GM18519 (cell line): Measurements from ENCODE around the gene CELF1.
"Not testable (repeated sequence)": the region's sequence is repeated elsewhere in the genome, so short reads cannot be mapped to it uniquely, and the experiment has no call there.

Experiments used
- ATAC-seq: cut with Tn5 transposase; IDR thresholded peaks from one replicate; pipeline ENCODE4 v1.9.1; 2021; ENCODE audit warnings: mild to moderate bottlenecking, moderate library complexity; ENCODE audit not compliant: unreplicated experiment, low FRiP score

The CELF1 gene

DNA sequence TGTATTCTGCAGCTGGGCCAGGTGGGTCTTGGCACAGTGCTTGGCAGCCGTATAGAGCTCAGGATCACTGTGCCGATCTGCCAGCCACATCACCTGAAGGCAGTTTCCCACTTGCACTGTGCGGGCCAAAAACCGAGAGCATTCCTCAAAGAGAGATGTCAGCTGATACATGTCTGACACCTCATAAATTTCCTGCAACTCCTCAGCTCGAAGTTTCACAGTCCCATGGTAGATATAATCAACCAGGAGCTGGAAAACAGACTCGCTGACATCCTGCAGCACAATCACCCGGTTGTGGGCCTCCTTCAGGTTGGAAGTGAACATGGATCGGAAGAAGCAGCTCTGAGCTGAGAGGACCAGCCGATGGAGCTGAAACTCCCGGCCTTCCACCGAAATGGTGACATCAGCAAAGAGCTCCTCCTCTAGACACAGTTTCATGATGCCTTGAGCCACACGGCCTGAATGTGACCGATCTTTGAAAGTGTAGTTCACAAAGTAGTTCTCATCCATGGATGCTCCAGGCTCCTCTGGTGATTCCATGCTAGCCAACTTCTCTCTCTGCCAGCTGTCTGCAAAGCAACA lies 24.6 kb upstream of the CELF1 start:
- ATAC-seq: no peak

DNA sequence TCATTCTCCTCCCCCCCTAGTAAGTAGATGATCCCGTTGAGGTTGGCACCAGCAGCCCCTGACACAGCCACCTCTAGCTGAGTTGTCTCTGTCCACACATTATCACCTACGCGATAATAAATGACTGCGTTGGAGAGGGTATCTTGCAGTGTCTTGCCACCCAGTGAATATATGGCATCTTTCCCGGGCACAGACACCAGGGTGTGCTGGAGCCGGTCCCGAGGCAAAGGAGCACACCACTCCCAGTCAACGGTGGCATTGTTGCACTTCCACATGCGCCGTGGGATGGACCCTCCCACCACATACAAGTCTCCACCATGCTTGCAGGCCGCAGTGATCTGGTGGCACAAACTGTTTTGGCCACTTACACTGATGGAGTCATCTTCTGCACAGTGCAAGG lies 20.4 kb upstream of the CELF1 start:
- ATAC-seq: no peak

DNA sequence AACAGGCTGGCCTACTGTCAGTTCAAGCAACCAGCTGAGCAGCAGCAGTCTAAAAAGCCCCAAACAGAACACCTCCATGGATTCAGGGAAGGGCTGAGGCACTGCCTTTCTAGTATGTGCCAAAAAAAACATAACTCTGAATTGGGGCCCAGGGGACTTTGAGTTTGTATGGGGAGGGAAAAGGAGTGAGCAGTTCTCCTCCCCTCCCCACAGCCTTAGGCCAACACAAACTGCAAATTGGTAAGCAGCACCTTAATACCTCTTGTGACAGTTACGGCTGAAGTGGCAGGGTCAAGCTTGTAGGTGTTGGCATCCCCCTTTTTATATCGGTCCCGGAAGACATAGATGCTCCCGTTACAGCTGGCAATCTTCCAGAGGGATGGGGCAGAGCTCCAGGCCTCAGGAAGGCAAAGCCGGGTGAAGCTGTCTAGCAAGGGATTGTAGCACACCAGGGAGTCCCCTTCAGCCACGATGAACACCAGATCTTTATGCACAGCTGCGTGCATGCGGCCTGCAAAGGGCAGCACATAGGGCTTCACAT lies 19.9 kb upstream of the CELF1 start:
- ATAC-seq: no peak

DNA sequence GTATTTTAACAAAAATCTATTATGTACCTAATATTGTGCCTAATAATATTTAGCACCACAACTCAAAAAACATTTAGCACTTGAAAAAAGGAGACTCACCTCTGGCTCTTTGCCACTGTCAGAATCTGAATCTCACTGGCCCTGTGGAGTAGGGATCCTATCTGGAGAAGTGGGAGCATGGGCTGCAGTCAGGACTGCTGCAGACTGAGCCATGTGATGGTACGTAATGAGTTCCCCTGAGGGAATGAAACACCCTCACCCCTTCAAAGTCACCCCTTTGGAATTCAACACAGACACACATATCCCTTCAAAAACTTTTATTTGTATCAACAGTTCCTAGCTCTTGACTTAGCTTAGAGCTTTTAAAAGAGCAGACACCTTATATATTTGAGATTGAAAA lies 19.0 kb upstream of the CELF1 start:
- ATAC-seq: no peak

DNA sequence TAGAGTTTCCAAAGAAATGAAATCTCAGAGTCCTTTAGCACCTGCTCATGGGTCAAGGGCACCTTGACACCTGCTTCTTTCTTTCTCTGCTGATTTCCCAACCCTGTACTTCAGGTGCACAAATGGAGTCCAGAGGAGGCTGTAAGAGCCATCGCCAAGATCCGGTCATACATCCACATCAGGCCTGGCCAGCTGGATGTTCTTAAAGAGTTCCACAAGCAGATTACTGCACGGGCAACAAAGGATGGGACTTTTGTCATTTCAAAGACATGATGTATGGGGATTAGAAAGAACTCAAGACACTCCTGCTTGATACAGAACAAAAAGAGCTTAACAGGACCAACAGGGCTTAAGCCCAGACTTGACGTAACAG lies 18.4 kb upstream of the CELF1 start:
- no peak for ATAC-seq

DNA sequence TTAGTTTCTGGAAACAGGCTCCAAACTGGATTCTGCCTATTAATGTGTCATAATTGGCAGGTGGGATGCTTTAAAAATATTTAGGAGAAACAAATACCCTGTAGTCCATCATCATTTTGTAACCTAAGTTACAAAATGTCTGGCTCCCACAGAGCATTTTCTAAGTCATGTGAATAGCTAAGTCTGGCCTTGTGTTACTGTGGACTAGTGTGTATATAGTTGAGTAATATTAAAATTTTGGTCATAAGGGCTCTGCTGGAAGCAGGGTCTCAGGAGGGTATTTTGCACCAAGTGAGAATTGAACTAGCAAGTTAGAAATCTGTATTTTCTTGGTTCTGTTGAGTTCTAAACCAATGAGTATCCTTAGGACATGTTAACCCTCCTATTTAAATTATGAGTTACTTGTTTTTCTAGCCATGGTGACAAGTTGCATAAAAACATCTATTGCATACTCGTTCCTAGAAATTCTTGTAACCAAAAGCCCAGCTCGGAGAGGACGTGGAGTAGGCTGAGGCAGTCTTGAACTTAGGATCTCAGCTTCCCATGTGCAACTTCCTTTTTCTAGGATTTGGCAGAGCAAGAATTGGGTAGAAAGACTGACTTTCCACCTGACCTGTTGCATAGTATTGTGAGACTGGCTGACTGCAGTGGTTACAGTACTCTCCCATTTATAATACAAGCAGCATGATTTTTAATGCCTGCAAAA lies 17.9 kb upstream of the CELF1 start:
- ATAC-seq: no peak

DNA sequence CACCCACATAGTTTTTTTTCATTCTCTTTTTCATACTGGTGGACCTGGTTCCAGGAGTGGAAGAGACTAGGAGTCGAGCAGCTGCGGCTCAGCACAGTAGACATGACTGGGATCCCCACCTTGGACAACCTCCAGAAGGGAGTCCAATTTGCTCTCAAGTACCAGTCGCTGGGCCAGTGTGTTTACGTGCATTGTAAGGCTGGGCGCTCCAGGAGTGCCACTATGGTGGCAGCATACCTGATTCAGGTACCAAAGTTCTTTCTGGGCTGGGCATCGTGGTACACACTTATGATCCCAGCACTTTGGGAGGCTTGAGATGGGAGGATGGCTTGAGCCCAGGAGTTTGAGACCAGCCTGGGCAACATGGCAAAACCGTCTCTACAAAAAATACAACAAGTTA lies 16.7 kb upstream of the CELF1 start:
- ATAC-seq: no peak

DNA sequence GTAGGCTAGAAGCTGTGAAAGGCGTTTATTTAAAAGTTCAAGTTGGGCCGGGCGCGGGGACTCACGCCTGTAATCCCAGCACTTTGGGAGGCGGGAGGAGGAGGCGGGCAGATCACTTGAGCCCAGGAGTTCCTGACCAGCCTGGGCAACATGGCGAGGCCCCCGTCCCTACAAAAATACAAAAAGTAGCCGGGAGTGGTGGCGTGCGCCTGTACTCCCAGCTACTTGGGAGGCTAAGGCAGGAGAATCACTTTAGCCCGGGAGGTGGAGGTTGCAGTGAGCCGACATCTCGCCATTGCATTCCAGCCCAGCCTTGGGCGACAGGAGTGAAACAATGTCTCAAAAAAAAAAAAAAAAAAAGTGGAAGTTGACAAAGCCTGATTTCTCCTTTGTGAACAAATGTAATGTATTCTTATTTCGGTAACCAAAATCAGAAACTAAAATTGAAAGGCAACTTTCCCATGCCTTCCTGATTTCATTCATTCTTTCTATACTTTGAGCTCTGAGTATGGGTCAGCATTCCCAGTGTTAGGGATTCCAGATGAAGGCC lies 13.3 kb upstream of the CELF1 start:
- no peak for ATAC-seq

DNA sequence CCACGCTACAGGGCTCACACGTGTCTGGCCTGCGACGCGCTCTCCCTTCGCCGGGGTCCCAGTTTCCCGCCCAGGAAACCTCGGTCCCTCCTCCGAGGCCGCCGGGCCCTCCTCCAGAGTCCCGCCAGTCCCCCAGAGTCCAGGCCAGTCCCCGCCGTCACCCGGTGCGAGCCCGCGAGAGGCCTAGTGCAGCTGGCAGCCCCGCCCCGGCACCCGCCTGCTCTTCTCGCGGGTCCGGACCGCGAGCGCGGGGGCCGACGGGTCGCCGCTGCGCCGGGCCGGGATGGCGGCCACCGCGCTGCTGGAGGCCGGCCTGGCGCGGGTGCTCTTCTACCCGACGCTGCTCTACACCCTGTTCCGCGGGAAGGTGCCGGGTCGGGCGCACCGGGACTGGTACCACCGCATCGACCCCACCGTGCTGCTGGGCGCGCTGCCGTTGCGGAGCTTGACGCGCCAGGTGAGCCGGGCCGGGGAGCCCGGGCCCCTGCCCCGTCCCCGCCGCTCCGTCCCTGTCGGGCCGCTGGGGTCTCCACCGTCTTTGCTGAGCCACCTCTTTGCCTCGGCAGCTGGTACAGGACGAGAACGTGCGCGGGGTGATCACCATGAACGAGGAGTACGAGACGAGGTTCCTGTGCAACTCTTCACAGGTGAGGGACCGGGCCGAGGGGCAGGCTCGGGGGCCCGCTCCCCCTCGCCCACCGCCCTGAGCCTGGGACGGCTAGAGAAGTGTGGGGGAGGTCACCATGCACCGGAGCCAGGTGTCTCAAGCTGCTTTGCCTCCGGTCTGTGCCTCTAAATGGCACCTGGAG lies 12.6 kb upstream of the CELF1 start, which contains the start of gene PTPMT1:
Gene PTPMT1 (plus strand): TSS at position 260 of the 809 bp plus-strand sequence. CDS start 24 bp downstream, at position 284.
- ATAC-seq: peak; percentile 54

DNA sequence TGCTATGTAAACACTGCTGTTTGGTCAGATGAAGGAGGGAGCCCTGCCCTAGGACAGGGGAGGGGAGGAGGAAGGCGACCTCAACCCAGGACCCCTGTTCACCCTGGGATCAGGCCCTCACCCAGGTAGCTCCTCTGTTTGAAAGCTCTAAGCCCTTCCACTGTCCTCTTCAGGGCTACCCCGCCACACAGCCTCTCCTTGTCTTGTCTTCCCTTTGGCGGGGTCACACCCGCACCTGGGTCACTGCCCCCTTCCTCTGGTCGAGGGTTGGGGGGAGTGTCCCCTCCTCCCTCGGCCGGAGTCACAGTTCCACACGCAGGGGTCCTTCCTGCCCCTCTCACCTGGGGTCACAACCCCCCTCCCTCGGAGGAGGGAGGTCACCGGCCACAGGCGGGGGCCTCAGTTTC lies 12.0 kb upstream of the CELF1 start:
- ATAC-seq: no peak

DNA sequence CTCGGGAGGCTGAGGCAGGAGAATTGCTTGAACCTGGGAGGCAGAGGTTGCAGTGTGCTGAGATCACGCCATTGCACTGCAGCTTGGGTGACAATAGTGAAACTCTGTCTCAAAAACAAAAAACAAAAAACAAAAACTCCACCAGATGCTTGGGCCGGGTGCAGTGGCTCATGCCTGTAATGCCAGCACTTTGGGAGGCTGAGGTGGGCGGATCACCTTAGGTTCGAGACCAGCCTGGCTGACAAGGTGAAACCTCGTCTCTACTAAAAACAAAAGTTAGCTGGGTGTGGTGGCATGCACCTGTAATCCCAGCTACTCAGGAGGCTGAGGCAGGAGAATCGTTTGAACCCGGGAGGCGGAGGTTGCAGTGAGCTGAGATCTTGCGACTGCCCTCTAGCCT lies 11.4 kb upstream of the CELF1 start:
- not testable (repeated sequence) for ATAC-seq

DNA sequence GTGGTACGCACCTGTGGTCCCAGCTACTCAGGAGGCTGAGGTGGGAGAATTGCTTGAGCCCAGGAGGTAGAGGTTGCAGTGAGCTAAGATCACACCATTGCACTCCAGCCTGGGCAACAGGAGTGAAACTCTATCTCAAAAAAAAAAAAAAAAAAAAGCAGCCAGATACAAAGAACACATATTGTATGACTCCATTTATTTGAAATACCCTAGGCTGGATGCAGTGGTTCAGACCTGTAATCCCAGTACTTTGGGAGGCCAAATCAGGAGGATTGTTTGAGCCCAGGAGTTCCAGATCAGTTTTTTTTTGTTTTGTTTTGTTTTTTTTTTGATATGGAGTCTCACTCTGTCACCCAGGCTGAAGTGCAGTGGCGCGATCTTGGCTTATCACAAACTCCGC lies 9.5 kb upstream of the CELF1 start:
- ATAC-seq: not testable (repeated sequence)

DNA sequence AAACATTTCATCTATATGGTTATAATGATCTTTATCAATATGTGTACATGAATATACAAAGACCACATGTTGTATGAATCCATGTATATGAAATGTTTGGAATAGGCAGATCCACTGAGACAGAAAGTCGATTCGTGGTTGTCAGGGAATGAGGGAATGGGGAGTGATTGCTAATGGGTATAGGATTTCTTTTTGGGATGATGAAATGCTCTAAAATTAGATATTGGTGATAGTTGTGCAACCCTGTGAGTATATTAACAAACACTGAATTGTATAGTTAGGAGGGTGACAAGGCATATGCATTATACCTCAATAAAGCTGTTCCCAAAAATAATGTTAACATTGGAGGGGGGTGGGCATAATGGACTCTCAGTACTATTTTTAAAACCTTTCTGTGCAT lies 7.5 kb upstream of the CELF1 start:
- ATAC-seq: no peak

DNA sequence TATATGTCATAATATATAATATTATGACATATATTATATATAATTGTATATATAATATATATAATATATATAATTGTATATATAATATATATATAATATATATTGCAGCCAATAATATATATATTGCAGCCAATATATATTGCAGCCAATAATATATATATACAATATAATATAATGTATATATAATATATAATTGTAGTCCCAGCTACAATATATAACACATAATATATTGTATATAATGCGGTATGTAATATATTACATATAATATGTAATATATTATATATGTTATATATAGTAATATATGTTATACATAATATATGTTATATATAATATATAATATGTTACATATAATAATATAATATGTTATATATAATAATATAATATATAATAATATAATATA lies 5.8 kb upstream of the CELF1 start:
- no peak for ATAC-seq

DNA sequence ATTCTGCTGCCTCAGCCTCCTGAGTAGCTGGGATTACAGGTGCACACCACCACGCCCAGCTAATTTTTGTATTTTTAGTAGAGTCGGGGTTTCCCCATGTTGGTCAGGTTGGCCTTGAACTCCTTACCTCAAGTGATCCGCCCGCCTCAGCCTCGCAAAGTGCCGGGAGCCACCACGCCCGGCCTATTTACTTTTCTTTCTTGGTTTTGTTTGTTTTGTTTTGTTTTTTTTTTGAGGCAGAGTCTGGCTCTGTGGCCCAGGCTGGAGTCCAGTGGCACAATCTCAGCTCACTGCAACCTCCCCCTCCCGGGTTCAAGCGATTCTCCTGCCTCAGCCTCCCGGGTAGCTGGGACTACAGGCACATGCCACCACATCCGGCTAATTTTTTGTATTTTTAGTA lies 4.1 kb upstream of the CELF1 start:
- not testable (repeated sequence) for ATAC-seq

DNA sequence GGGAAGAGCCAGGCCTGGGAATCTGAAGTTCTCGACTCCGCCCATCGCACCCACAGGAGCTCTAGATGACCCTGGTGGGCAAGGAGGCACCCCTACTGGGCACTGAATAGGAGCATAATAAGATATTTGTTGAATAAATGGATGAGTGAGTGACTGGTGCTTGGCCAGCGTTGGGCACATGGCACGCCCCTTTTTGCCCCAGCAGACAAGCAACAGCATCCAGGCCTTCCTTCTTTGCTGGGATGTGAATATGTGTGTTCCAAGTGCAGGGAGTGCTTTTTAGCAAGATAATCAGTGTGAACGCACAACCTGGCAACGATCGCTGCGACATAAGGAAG lies 443 bp upstream of the CELF1 start:
- ATAC-seq: peak; percentile 15

DNA sequence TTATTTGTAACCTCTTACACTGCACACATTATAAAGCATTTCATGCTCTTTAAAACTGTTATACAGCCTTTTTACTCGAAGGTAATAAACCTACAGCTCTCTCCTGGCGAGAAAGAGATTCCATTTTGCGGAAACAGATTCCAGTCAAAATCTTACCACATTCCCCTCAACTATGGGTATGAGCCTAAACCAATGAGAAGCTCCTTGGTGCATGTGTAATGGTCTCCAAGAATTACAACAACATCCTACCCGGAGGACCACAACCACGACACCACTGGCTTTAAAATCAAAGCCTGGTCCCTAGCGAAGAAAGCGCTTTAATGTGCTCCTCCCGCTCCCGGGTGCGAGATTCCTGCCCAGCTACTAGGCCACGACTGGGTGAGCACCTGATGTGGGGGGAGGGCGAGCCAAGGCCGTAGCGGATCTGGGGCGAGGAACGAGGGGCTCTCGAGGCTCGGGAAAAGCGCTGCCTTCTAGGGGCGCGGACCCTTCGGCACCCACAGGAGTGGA lies 821 bp downstream of the CELF1 start:
- no peak for ATAC-seq

DNA sequence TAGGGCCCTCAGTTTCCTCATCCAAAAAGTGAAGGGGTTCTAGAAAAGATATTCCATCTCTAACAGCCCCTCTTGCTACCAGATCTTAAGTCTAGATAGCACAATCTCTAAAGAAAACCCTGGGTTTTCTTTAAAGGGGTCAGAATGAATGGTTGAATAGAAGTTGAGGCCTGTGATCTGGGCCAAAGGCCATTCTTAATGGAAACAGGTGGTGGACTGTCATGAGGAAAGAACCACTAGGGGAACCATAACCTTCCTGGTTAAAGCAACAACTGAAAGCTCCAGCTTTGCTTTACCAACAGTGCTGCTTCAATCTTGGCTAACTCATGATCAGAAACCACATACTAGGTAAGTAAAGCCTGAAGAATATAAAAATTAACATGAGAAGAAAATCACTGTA lies 1.8 kb downstream of the CELF1 start:
- no peak for ATAC-seq

DNA sequence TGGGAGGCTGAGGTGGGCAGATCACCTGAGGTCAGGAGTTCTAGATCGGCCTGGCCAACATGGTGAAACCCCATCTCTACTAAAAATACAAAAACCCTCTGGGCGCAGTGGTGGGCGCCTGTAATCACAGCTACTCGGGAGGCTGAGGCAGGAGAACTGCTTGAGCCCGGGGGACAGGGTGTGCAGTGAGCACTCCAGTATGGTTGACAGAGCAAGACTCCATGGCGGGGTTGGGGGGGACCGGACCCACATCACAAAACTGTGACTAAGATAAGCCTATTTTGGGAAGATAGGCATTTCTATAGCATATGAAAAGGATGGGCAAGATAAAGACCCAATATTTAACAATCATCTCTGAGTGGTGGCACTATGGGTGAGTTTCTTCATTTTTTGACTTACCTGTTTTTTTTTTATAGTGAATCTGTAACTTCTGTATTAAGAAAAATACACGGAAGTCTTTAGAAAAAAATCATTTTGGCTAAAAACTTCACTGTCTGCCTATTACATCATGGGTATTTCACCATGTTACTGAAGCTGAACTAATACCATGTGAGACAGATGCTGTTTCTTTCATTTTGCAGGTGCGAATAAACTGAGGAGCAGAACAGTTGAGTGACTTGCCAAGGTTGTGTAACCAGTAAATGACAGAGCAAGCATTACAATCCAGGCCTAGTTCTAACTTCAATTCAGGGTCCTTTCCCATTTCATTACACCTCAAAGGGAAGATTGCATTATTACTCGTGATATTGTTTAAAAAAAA lies 2.5 kb downstream of the CELF1 start:
- no peak for ATAC-seq

DNA sequence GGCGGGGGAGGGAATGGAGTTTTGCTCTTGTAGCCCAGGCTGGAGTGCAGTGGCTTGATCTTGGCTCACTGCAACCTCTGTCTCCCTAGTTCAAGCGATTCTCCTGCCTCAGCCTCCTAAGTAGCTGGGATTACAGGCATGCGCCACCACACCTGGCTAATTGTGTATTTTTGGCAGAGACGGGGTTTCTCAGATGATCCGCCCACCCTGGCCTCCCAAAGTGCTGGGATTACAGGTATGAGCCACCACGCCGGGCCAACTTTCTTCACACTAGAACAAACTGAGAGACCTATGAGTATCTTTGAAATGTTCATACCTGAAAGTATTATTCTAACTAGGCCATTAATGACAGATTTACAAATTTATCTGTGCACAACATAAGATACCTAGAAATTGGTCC lies 6.7 kb downstream of the CELF1 start:
- not testable (repeated sequence) for ATAC-seq
